Measurements from ENCODE around the gene POGZ.

POGZ gene

GRCh38 chr1:151362308-151363155 is 96.8 kb downstream of the POGZ start:
- no peak for TF ChIP-seq CTCF (IDR thresholded peaks at IDR 0.05; ENCODE audit: low read length)
- no peak for TF ChIP-seq EZH2 (IDR thresholded peaks at IDR 0.05; ENCODE audit: borderline replicate concordance, low read length)
- Histone ChIP-seq H3K27me3 (ENCODE audit: insufficient read depth, low read length) (no peaks in the 10 kb centered on the region), H3F3A (ENCODE audit: insufficient read depth, low read length) (no peaks in the 10 kb centered on the region), H3K79me2 (ENCODE audit: insufficient read depth, low read length) (no peaks in the 10 kb centered on the region), H3K36me3 (ENCODE audit: insufficient read depth, low read length) (no peaks in the 10 kb centered on the region; the same call in 1 of the 2 replicates), H3K9me2 (ENCODE audit: low read depth, low read length) (no peaks in the 10 kb centered on the region), H4K20me1 (ENCODE audit: insufficient read depth, low read length) (no peaks in the 10 kb centered on the region), H3K4me1 (ENCODE audit: insufficient read depth, low read length, severe bottlenecking) (no peaks in the 10 kb centered on the region), H3K9ac (ENCODE audit: low read length) (no peak overlapping the region), H3K9me3 (ENCODE audit: low read length) (peaks cover 15% of the 10 kb centered on the region), H3K4me3 (ENCODE audit: low read depth, low read length, poor library complexity, severe bottlenecking) (no peak overlapping the region), H3K27ac (ENCODE audit: low read depth, low read length, poor library complexity, severe bottlenecking) (no peak overlapping the region), H2AFZ (ENCODE audit: low read length) (no peak overlapping the region), H3K4me2 (ENCODE audit: low read length) (no peak overlapping the region)

- no peaks in the 10 kb centered on the region for H4K20me1 ChIP-seq (ENCODE audit: insufficient read depth, low read length)
- no peaks in the 10 kb centered on the region for H3K79me2 ChIP-seq (ENCODE audit: insufficient read depth, low read length)
- no peaks in the 10 kb centered on the region; the same call in 1 of the 2 replicates for H3K36me3 ChIP-seq (ENCODE audit: insufficient read depth, low read length)
- no peaks in the 10 kb centered on the region for H3K4me1 ChIP-seq (ENCODE audit: insufficient read depth, low read length, severe bottlenecking)
- no peaks in the 10 kb centered on the region for H3K27me3 ChIP-seq (ENCODE audit: insufficient read depth, low read length)
- H3K9me3 ChIP-seq (ENCODE audit: low read length) = peaks cover 15% of the 10 kb centered on the region
- TF ChIP-seq CTCF (IDR thresholded peaks at IDR 0.05; ENCODE audit: low read length) (no peak), EZH2 (IDR thresholded peaks at IDR 0.05; ENCODE audit: borderline replicate concordance, low read length) (no peak)
- H3K4me2 ChIP-seq (ENCODE audit: low read length) = no peak overlapping the region
- H3K27ac ChIP-seq (ENCODE audit: low read depth, low read length, poor library complexity, severe bottlenecking) = no peak overlapping the region
- H3K9ac ChIP-seq (ENCODE audit: low read length) = no peak overlapping the region
- no peak overlapping the region for H2AFZ ChIP-seq (ENCODE audit: low read length)
- H3K9me2 ChIP-seq (ENCODE audit: low read depth, low read length) = no peaks in the 10 kb centered on the region
- no peak overlapping the region for H3K4me3 ChIP-seq (ENCODE audit: low read depth, low read length, poor library complexity, severe bottlenecking)
- H3F3A ChIP-seq (ENCODE audit: insufficient read depth, low read length) = no peaks in the 10 kb centered on the region
Measured at GRCh38 chr1:151361883-151362282, 97.4 kb downstream of the POGZ start.

- Histone ChIP-seq H3K79me2 (ENCODE audit: insufficient read depth, low read length) (no peaks in the 10 kb centered on the region), H3K36me3 (ENCODE audit: insufficient read depth, low read length) (no peaks in the 10 kb centered on the region), H3K9me3 (ENCODE audit: low read length) (peaks cover 8% of the 10 kb centered on the region), H4K20me1 (ENCODE audit: insufficient read depth, low read length) (no peaks in the 10 kb centered on the region), H3K4me3 (ENCODE audit: low read depth, low read length, poor library complexity, severe bottlenecking) (no peak overlapping the region), H3K9me2 (ENCODE audit: low read depth, low read length) (no peaks in the 10 kb centered on the region), H3K4me2 (ENCODE audit: low read length) (no peak overlapping the region), H3K27ac (ENCODE audit: low read depth, low read length, poor library complexity, severe bottlenecking) (no peak overlapping the region), H3K9ac (ENCODE audit: low read length) (no peak overlapping the region), H3K4me1 (ENCODE audit: insufficient read depth, low read length, severe bottlenecking) (no peaks in the 10 kb centered on the region), H3F3A (ENCODE audit: insufficient read depth, low read length) (no peaks in the 10 kb centered on the region), H3K27me3 (ENCODE audit: insufficient read depth, low read length) (no peaks in the 10 kb centered on the region), H2AFZ (ENCODE audit: low read length) (no peak overlapping the region)
- TF ChIP-seq CTCF (IDR thresholded peaks at IDR 0.05; ENCODE audit: low read length) = no peak
- no peak for TF ChIP-seq EZH2 (IDR thresholded peaks at IDR 0.05; ENCODE audit: borderline replicate concordance, low read length)
Measured at GRCh38 chr1:151356696-151357095, 102.6 kb downstream of the POGZ start.
